ENCODE results near the gene ATG4D. TPM values are rescaled to one million over a fixed set of nuclear protein-coding genes. Genes with fewer than 3 reads are reported as not detected.
"Not testable (repeated sequence)": the region's sequence is repeated elsewhere in the genome, so short reads cannot be mapped to it uniquely, and the experiment has no call there.

ATG4D gene
- total RNA-seq, 4 donors from 2014 or later = 79.9 to 164 (median 100) TPM

- in situ Hi-C loops (cut with MboI; ENCODE audit: low pct_ligation_motif_present in 1 of 4, low pct_unique_long_range_greater_than_20kb in 1 of 4, low sequenced_read_pairs in 3 of 4) = no loop called here
- peak overlapping the region in 1 of 4 donors; percentile 5 for H3K27ac ChIP-seq
- no peak overlapping the region for H3K4me3 ChIP-seq
- H3K36me3 ChIP-seq = no peaks in the 10 kb centered on the region
- TF ChIP-seq CTCF (IDR thresholded peaks at IDR 0.05) (no peak), POLR2A (IDR thresholded peaks at IDR 0.05) (no peak), POLR2AphosphoS5 (IDR thresholded peaks at IDR 0.05) (no peak), EP300 (IDR thresholded peaks at IDR 0.05; ENCODE audit: low read depth) (no peak)
- H3K9me3 ChIP-seq = no peaks in the 10 kb centered on the region
- DNase-seq = no peak
- no peaks in the 10 kb centered on the region for H3K4me1 ChIP-seq
- WGBS, 2 donors (ENCODE audit: low coverage in 1 of 2) = 67 to 70% methylated on average over 5 to 10 of the region's 10 CpGs
- intact Hi-C loops (cut with DNase I; ENCODE audit: low total_unique reads) = loop anchor here (5.0 kb wide), 1 partner anchor 897 kb away; no protein-coding TSS in a partner anchor
- H3K27me3 ChIP-seq = peaks cover 2% of the 10 kb centered on the region
Observed at GRCh38 chr19:10533646-10534386, 9.9 kb upstream of the ATG4D start.

GRCh38 chr19:10535613-10536012 lies 8.1 kb upstream of the ATG4D start:
- intact Hi-C loops (cut with DNase I; ENCODE audit: low total_unique reads) = no loop called here
- Histone ChIP-seq H3K27ac (no peak overlapping the region), H3K4me1 (no peaks in the 10 kb centered on the region), H3K9me3 (no peaks in the 10 kb centered on the region), H3K27me3 (peaks cover 10% of the 10 kb centered on the region), H3K4me3 (no peak overlapping the region), H3K36me3 (no peaks in the 10 kb centered on the region)
- in situ Hi-C loops (cut with MboI; ENCODE audit: low pct_ligation_motif_present in 1 of 4, low pct_unique_long_range_greater_than_20kb in 1 of 4, low sequenced_read_pairs in 3 of 4) = no loop called here
- TF ChIP-seq CTCF (IDR thresholded peaks at IDR 0.05) (no peak), POLR2A (IDR thresholded peaks at IDR 0.05) (no peak), POLR2AphosphoS5 (IDR thresholded peaks at IDR 0.05) (no peak), EP300 (IDR thresholded peaks at IDR 0.05; ENCODE audit: low read depth) (no peak)
- 71% methylated on average over 6 of the region's 6 CpGs; no CpG with 5 or more reads in 1 of the 2 donors for WGBS, 2 donors (ENCODE audit: low coverage in 1 of 2)
- no peak for DNase-seq

- Histone ChIP-seq H3K4me1 (no peaks in the 10 kb centered on the region), H3K4me3 (no peak overlapping the region), H3K36me3 (no peaks in the 10 kb centered on the region), H3K27ac (no peak overlapping the region), H3K27me3 (peaks cover 10% of the 10 kb centered on the region), H3K9me3 (no peaks in the 10 kb centered on the region)
- in situ Hi-C loops (cut with MboI; ENCODE audit: low pct_ligation_motif_present in 1 of 4, low pct_unique_long_range_greater_than_20kb in 1 of 4, low sequenced_read_pairs in 3 of 4) (no loop called here), intact Hi-C loops (cut with DNase I; ENCODE audit: low total_unique reads) (no loop called here)
- 75 to 76% methylated on average over 10 to 11 of the region's 11 CpGs for WGBS, 2 donors (ENCODE audit: low coverage in 1 of 2)
- DNase-seq = no peak
- TF ChIP-seq EP300 (IDR thresholded peaks at IDR 0.05; ENCODE audit: low read depth) (no peak), CTCF (IDR thresholded peaks at IDR 0.05) (no peak), POLR2AphosphoS5 (IDR thresholded peaks at IDR 0.05) (no peak)
Observed at GRCh38 chr19:10537668-10538067, 6.0 kb upstream of the ATG4D start.

- Histone ChIP-seq H3K9me3 (no peaks in the 10 kb centered on the region), H3K36me3 (no peaks in the 10 kb centered on the region), H3K4me3 (no peak overlapping the region), H3K27me3 (peaks cover 10% of the 10 kb centered on the region), H3K4me1 (peaks cover 0 to 7% (median 3%) of the 10 kb centered on the region in 4 donors), H3K27ac (no peak overlapping the region)
- intact Hi-C loops (cut with DNase I; ENCODE audit: low total_unique reads) = no loop called here
- in situ Hi-C loops (cut with MboI; ENCODE audit: low pct_ligation_motif_present in 1 of 4, low pct_unique_long_range_greater_than_20kb in 1 of 4, low sequenced_read_pairs in 3 of 4) = no loop called here
- no peak for DNase-seq
- WGBS, 2 donors (ENCODE audit: low coverage in 1 of 2) = 53 to 66% methylated on average over 4 to 20 of the region's 20 CpGs
- TF ChIP-seq CTCF (IDR thresholded peaks at IDR 0.05) (no peak), EP300 (IDR thresholded peaks at IDR 0.05; ENCODE audit: low read depth) (no peak), POLR2AphosphoS5 (IDR thresholded peaks at IDR 0.05) (no peak)
Observed at GRCh38 chr19:10538204-10538983, 5.3 kb upstream of the ATG4D start.

- peaks cover 10% of the 10 kb centered on the region for H3K27me3 ChIP-seq
- H3K4me3 ChIP-seq; in situ Hi-C loops (cut with MboI; ENCODE audit: low pct_ligation_motif_present in 1 of 4, low pct_unique_long_range_greater_than_20kb in 1 of 4, low sequenced_read_pairs in 3 of 4); H3K4me1 ChIP-seq; H3K36me3 ChIP-seq; H3K27ac ChIP-seq; DNase-seq; H3K9me3 ChIP-seq; intact Hi-C loops (cut with DNase I; ENCODE audit: low total_unique reads): not testable (repeated sequence)
- 59 to 80% methylated on average over 1 to 9 of the region's 9 CpGs for WGBS, 2 donors (ENCODE audit: low coverage in 1 of 2)
Observed at GRCh38 chr19:10539016-10539415, 4.7 kb upstream of the ATG4D start.

Measured in transverse colon (tissue), 4 donors.